H9 (cell line): Measurements from ENCODE around the gene PAH. TPM values are rescaled to one million over a fixed set of nuclear protein-coding genes. Genes with fewer than 3 reads are reported as not detected.

Experiments
- DNase-seq: peaks from one replicate; pipeline ENCODE4 v3.0.0-alpha.2; 2017
- H2AFZ ChIP-seq: one replicate; pipeline ENCODE4 v1.6.1; 2013; ENCODE audit warnings: mild to moderate bottlenecking, low read length, control low read depth, moderate library complexity
- H2AK5ac ChIP-seq: 2 replicates; pipeline ENCODE4 v1.6.1; 2013; ENCODE audit warnings: low read length, control low read depth, mixed read lengths; ENCODE audit not compliant: insufficient read length
- H2BK120ac ChIP-seq: one replicate; pipeline ENCODE4 v1.6.1; 2013; ENCODE audit warnings: low read depth, mild to moderate bottlenecking, low read length, control low read depth, inconsistent platforms; ENCODE audit not compliant: poor library complexity, severe bottlenecking
- H2BK12ac ChIP-seq: 2 replicates; pipeline ENCODE4 v1.6.1; 2013; ENCODE audit warnings: low read length, control low read depth, mixed read lengths, low read depth; ENCODE audit not compliant: insufficient read length
- H2BK15ac ChIP-seq: 2 replicates; pipeline ENCODE4 v1.6.1; 2013; ENCODE audit warnings: low read depth, low read length, control low read depth
- H2BK20ac ChIP-seq: one replicate; pipeline ENCODE4 v1.6.1; 2013; ENCODE audit warnings: low read depth, mild to moderate bottlenecking, low read length, control low read depth, inconsistent platforms; ENCODE audit not compliant: poor library complexity, severe bottlenecking
- H2BK5ac ChIP-seq: 2 replicates; pipeline ENCODE4 v1.6.1; 2013; ENCODE audit warnings: low read length, control low read depth, mixed read lengths; ENCODE audit not compliant: insufficient read length
- H3K14ac ChIP-seq: 2 replicates; pipeline ENCODE4 v1.6.1; 2013; ENCODE audit warnings: low read length, control low read depth; ENCODE audit not compliant: insufficient read depth
- H3K18ac ChIP-seq: 2 replicates; pipeline ENCODE4 v1.6.1; 2013; ENCODE audit warnings: low read depth, mild to moderate bottlenecking, mixed read lengths, low read length, control low read depth; ENCODE audit not compliant: insufficient read length
- H3K23ac ChIP-seq: 2 replicates; pipeline ENCODE4 v1.6.1; 2013; ENCODE audit warnings: low read length, control low read depth, mixed read lengths, low read depth; ENCODE audit not compliant: insufficient read length
- H3K23me2 ChIP-seq: 2 replicates; pipeline ENCODE4 v1.6.1; 2013; ENCODE audit warnings: low read depth, mild to moderate bottlenecking, mixed read lengths, low read length, control low read depth; ENCODE audit not compliant: insufficient read length, poor library complexity, severe bottlenecking
- H3K27ac ChIP-seq: 2 replicates; pipeline ENCODE4 v1.5.1; 2013; ENCODE audit warnings: low read length, control low read depth, mixed read lengths, low read depth; ENCODE audit not compliant: insufficient read length
- H3K27me3 ChIP-seq: 2 replicates; pipeline ENCODE4 v1.6.1; 2013; ENCODE audit warnings: low read length, control low read depth, inconsistent platforms; ENCODE audit not compliant: insufficient read depth
- H3K4ac ChIP-seq: 2 replicates; pipeline ENCODE4 v1.6.1; 2013; ENCODE audit warnings: low read depth, mild to moderate bottlenecking, control low read depth, inconsistent platforms, low read length, moderate library complexity
- H3K4me1 ChIP-seq: 2 replicates; pipeline ENCODE4 v1.6.1; 2013; ENCODE audit warnings: low read length, control low read depth, inconsistent platforms; ENCODE audit not compliant: insufficient read depth
- H3K4me2 ChIP-seq: 2 replicates; pipeline ENCODE4 v1.6.1; 2013; ENCODE audit warnings: low read length, control low read depth, mixed read lengths; ENCODE audit not compliant: insufficient read length, insufficient read depth
- H3K56ac ChIP-seq: 2 replicates; pipeline ENCODE4 v1.6.1; 2013; ENCODE audit warnings: low read depth, mild to moderate bottlenecking, mixed read lengths, low read length, control low read depth; ENCODE audit not compliant: insufficient read length
- H3K79me1 ChIP-seq: 2 replicates; pipeline ENCODE4 v1.6.1; 2013; ENCODE audit warnings: low read depth, mild to moderate bottlenecking, moderate library complexity, low read length, control low read depth, inconsistent platforms; ENCODE audit not compliant: insufficient read depth, poor library complexity, severe bottlenecking
- H3K79me2 ChIP-seq: 2 replicates; pipeline ENCODE4 v1.6.1; 2013; ENCODE audit warnings: low read length, control low read depth, inconsistent platforms; ENCODE audit not compliant: insufficient read depth
- H3K9ac ChIP-seq: 2 replicates; pipeline ENCODE4 v1.6.1; 2013; ENCODE audit warnings: low read length, control low read depth, mixed read lengths; ENCODE audit not compliant: insufficient read length; ENCODE audit errors: extremely low read depth
- H3K9me3 ChIP-seq: one replicate; pipeline ENCODE4 v1.6.1; 2013; ENCODE audit warnings: low read depth, low read length, inconsistent platforms; ENCODE audit not compliant: control insufficient read depth
- H3T11ph ChIP-seq: one replicate; pipeline ENCODE4 v1.6.1; 2013; ENCODE audit warnings: mild to moderate bottlenecking, low read length, control low read depth, inconsistent platforms
- H4K20me1 ChIP-seq: one replicate; pipeline ENCODE4 v1.6.1; 2013; ENCODE audit not compliant: control insufficient read depth, insufficient read length, insufficient read depth
- H4K5ac ChIP-seq: 2 replicates; pipeline ENCODE4 v1.6.1; 2013; ENCODE audit warnings: low read depth, mild to moderate bottlenecking, mixed read lengths, low read length, control low read depth; ENCODE audit not compliant: insufficient read length
- H4K8ac ChIP-seq: replicated peaks from 2 replicates; pipeline ENCODE4 v1.6.1; 2013; ENCODE audit warnings: low read length, control low read depth, mixed read lengths, low read depth; ENCODE audit not compliant: insufficient read length
- H4K91ac ChIP-seq: 2 replicates; pipeline ENCODE4 v1.6.1; 2013; ENCODE audit warnings: low read depth, mild to moderate bottlenecking, moderate library complexity, mixed read lengths, low read length, control low read depth; ENCODE audit not compliant: insufficient read length
- H3K27ac Mint-ChIP-seq, 3 experiments: 2 replicates in 2 of 3; 3 replicates in 1 of 3; pipeline ENCODE4 v1.8.0; 2020 to 2021; ENCODE audit warnings: mixed read lengths in 3 of 3, mild to moderate bottlenecking in 1 of 3, moderate library complexity in 1 of 3
- H3K27me3 Mint-ChIP-seq: 2 replicates; pipeline ENCODE4 v1.8.0; 2021; ENCODE audit warnings: low read depth, mild to moderate bottlenecking, moderate library complexity, mixed read lengths
- H3K36me3 Mint-ChIP-seq, 3 experiments: 2 replicates in 2 of 3; 3 replicates in 1 of 3; pipeline ENCODE4 v1.8.0; 2020 to 2021; ENCODE audit warnings: low read depth in 3 of 3, mixed read lengths in 3 of 3; ENCODE audit not compliant: insufficient read depth in 1 of 3
- H3K4me1 Mint-ChIP-seq, 2 experiments: 2 replicates each; pipeline ENCODE4 v1.8.0; 2020; ENCODE audit warnings: mixed read lengths in 2 of 2
- H3K4me3 Mint-ChIP-seq, 2 experiments: 2 replicates in 1 of 2; 3 replicates in 1 of 2; pipeline ENCODE4 v1.8.0; 2020 to 2021; ENCODE audit warnings: mild to moderate bottlenecking in 2 of 2, mixed read lengths in 2 of 2, moderate library complexity in 1 of 2
- H3K9me3 Mint-ChIP-seq, 2 experiments: 2 replicates in 1 of 2; 3 replicates in 1 of 2; pipeline ENCODE4 v1.8.0; 2020; ENCODE audit warnings: mild to moderate bottlenecking in 2 of 2, mixed read lengths in 2 of 2, moderate library complexity in 1 of 2
- CTCF ChIP-seq: fragments of 200-600 bp; sonication (generic); conservative IDR thresholded peaks from 3 replicates; pipeline ENCODE4 v1.8.0; 2021; ENCODE audit warnings: antibody characterized with exemption, mild to moderate bottlenecking
- WGBS: extraction: QIAGEN DNeasy Blood & Tissue Kit; methylation state at CpG from one replicate; pipeline ENCODE4 v1.1.7; 2013; ENCODE audit warnings: missing lambda C conversion rate, low lambda C conversion rate, mixed read lengths; ENCODE audit not compliant: insufficient read length; ENCODE audit errors: extremely low coverage; 5-methylcytosine and 5-hydroxymethylcytosine counted together
- total RNA-seq: library from RNA; stranded (reverse); gene quantifications from 2 replicates; pipeline ENCODE4 v1.2.1, GENCODE V29; 2021

Gene PAH
- total RNA-seq, 1 experiment from 2014 or later: 6.1 TPM

DNA sequence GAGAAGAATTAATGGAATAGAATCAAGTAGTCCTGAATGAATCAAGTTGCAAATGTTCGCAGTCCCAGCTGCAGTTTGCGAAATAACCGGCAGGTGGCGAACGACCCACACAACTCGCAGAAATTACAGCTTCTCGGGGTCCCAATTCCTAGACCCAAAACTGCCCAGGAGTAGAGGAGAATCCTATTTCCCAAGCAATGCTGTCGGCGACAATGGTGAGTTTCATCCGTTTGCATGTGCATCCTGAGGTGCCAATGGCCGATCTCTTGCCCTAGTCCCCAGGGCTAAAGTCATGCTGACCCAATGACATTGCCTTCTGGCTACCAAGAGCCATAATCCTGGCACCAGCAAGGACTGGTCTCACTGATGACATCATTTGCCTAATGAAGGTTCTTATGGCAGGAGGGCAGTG, 31.9 kb upstream of the PAH start:
- peaks cover 44% of the 10 kb centered on the region for H3K27me3 ChIP-seq
- no peak overlapping the region for H2BK20ac ChIP-seq
- no peaks in the 10 kb centered on the region for H3K79me1 ChIP-seq
- Mint-ChIP-seq H3K27me3 (peaks cover 92% of the 10 kb centered on the region), H3K36me3 (no peaks in the 10 kb centered on the region; a peak in 1 of 7 replicates), H3K4me1 (peaks cover 16 to 22% of the 10 kb centered on the region in 2 experiments), H3K4me3 (no peak overlapping the region), H3K9me3 (peaks cover 0 to 3% of the 10 kb centered on the region in 2 experiments; a peak in 2 of 5 replicates), H3K27ac (no peak overlapping the region)
- no peak overlapping the region for H3K23ac ChIP-seq
- H3T11ph ChIP-seq: no peak overlapping the region
- WGBS: no CpG with 5 or more reads among the region's 11 CpGs
- no peaks in the 10 kb centered on the region for H3K79me2 ChIP-seq
- H3K4ac ChIP-seq: no peak overlapping the region
- no peak overlapping the region for H3K18ac ChIP-seq
- H2AFZ ChIP-seq: no peak overlapping the region
- peak; percentile 77 for DNase-seq
- peaks cover 10% of the 10 kb centered on the region for H3K23me2 ChIP-seq
- H3K9ac ChIP-seq: no peak overlapping the region
- H4K20me1 ChIP-seq: no peaks in the 10 kb centered on the region
- no peak overlapping the region for H2BK5ac ChIP-seq
- peak; percentile 95 for TF ChIP-seq CTCF
- no peak overlapping the region for H2BK12ac ChIP-seq
- H3K4me2 ChIP-seq: peak overlapping the region; percentile 15
- H4K8ac ChIP-seq: no peak overlapping the region
- no peaks in the 10 kb centered on the region for H3K4me1 ChIP-seq
- no peak overlapping the region for H3K27ac ChIP-seq
- no peak overlapping the region for H3K56ac ChIP-seq
- H3K14ac ChIP-seq: no peak overlapping the region
- H2BK15ac ChIP-seq: no peak overlapping the region
- H2BK120ac ChIP-seq: no peak overlapping the region
- no peak overlapping the region for H4K91ac ChIP-seq
- no peaks in the 10 kb centered on the region for H3K9me3 ChIP-seq
- H2AK5ac ChIP-seq: no peak overlapping the region
- no peak overlapping the region for H4K5ac ChIP-seq
